ENCODE results near the gene SCFD1. TPM values are rescaled to one million over a fixed set of nuclear protein-coding genes. Genes with fewer than 3 reads are reported as not detected.

SCFD1 gene
- total RNA-seq, 1 donor from 2014 or later, result 34.8 TPM

DNA sequence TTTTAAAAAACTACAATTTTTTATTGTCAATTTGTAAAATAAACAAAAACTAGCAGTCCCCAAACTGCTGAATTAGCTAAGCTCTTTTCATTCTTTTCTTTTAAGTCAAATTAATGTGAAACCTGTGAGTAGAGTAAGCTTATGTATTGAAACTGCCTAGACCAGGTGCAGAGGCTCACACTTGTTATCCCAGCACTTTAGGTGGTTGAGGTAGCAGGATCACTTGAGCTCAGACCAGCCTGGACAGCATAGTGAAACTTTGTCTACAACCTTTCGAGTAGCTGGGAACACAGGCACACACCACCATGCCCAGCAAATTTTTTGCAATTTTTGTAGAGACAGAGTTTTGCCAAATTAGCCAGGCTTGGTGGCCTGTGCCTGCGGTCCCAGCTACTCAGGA lies 26.4 kb downstream of the SCFD1 start:
- H3K27me3 ChIP-seq (ENCODE audit: low read depth), result no peaks in the 10 kb centered on the region
- H3K36me3 ChIP-seq, result peaks cover 70% of the 10 kb centered on the region
- intact Hi-C loops (cut with micrococcal nuclease), result no loop called here
- H3K4me3 ChIP-seq, result no peak overlapping the region
- H3K9me3 ChIP-seq (replicated peaks), result peaks cover 20% of the 10 kb centered on the region
- TF ChIP-seq CTCF (IDR thresholded peaks at IDR 0.05; ENCODE audit: borderline replicate concordance), result no peak
- H3K4me1 ChIP-seq, result no peaks in the 10 kb centered on the region
- H3K27ac ChIP-seq (replicated peaks), result no peak overlapping the region
- DNase-seq, result no peak

- Histone ChIP-seq H3K9me3 (replicated peaks) (no peaks in the 10 kb centered on the region), H3K36me3 (peaks cover 64% of the 10 kb centered on the region), H3K27ac (replicated peaks) (no peak overlapping the region), H3K4me1 (no peaks in the 10 kb centered on the region), H3K4me3 (no peak overlapping the region), H3K27me3 (ENCODE audit: low read depth) (no peaks in the 10 kb centered on the region)
- no peak for TF ChIP-seq CTCF (IDR thresholded peaks at IDR 0.05; ENCODE audit: borderline replicate concordance)
- intact Hi-C loops (cut with micrococcal nuclease), result no loop called here
- no peak for DNase-seq
Measured at GRCh38 chr14:30651937-30652336, 29.8 kb downstream of the SCFD1 start.

GRCh38 chr14:30655124-30655523 lies 33.0 kb downstream of the SCFD1 start:
- no peaks in the 10 kb centered on the region for H3K27me3 ChIP-seq (ENCODE audit: low read depth)
- H3K36me3 ChIP-seq, result peaks cover 74% of the 10 kb centered on the region
- intact Hi-C loops (cut with micrococcal nuclease), result no loop called here
- no peak for DNase-seq
- no peak for TF ChIP-seq CTCF (IDR thresholded peaks at IDR 0.05; ENCODE audit: borderline replicate concordance)
- no peak overlapping the region for H3K4me3 ChIP-seq
- H3K9me3 ChIP-seq (replicated peaks), result no peaks in the 10 kb centered on the region
- H3K27ac ChIP-seq (replicated peaks), result no peak overlapping the region
- H3K4me1 ChIP-seq, result no peaks in the 10 kb centered on the region

GRCh38 chr14:30655658-30656057 lies 33.5 kb downstream of the SCFD1 start:
- intact Hi-C loops (cut with micrococcal nuclease), result no loop called here
- H3K36me3 ChIP-seq, result peaks cover 74% of the 10 kb centered on the region
- TF ChIP-seq CTCF (IDR thresholded peaks at IDR 0.05; ENCODE audit: borderline replicate concordance), result no peak

DNA sequence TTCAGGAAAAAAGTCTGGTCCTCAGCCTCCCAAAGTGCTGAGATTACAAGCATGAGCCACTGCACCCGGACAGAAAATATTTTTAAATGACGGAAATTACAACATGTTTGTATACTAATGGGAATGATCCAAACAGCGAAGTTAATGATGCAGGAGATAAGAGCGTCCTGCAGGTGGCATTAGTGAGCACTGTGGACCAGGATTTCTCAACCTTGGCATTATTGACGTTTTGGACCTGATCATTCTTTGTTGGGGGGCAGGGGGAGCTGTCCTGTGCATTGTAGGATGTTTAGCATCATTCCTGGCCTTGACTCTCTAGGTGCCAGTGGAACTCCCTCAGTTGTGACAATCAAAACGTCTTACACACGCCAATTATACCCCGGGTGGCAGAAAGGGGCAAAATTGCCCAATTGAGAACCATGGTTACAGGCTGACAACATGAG lies 34.1 kb downstream of the SCFD1 start:
- Histone ChIP-seq H3K4me3 (no peak overlapping the region), H3K36me3 (peaks cover 74% of the 10 kb centered on the region), H3K27ac (replicated peaks) (no peak overlapping the region), H3K27me3 (ENCODE audit: low read depth) (no peaks in the 10 kb centered on the region), H3K4me1 (no peaks in the 10 kb centered on the region), H3K9me3 (replicated peaks) (no peaks in the 10 kb centered on the region)
- peak; percentile 71 for TF ChIP-seq CTCF (IDR thresholded peaks at IDR 0.05; ENCODE audit: borderline replicate concordance)
- intact Hi-C loops (cut with micrococcal nuclease), result no loop called here
- DNase-seq, result no peak

More at GRCh38 chr14:30655658-30656057, 33.5 kb downstream of the SCFD1 start:
- DNase-seq, result no peak
- Histone ChIP-seq H3K9me3 (replicated peaks) (no peaks in the 10 kb centered on the region), H3K4me3 (no peak overlapping the region), H3K27me3 (ENCODE audit: low read depth) (no peaks in the 10 kb centered on the region), H3K4me1 (no peaks in the 10 kb centered on the region), H3K27ac (replicated peaks) (no peak overlapping the region)

DNA sequence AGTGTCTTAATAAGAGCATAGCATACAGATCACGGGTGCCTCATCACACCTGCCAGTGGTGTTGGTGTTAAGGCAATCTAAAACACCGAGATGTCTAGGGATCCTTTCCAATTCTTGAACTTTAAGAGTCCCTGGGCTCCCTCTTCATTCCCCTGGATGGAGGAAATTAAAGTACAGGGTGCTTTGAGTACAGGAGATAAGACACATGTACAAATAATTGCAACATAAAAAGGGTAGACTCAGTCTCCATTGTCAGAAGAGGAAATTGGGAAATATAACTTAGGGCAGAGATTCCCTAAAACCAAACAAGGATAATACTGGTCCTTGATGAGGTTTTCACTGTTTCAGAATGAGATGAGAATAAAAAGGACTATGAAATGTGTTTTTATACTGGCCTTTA lies 34.9 kb downstream of the SCFD1 start:
- intact Hi-C loops (cut with micrococcal nuclease), result no loop called here
- peaks cover 66% of the 10 kb centered on the region for H3K36me3 ChIP-seq
- no peaks in the 10 kb centered on the region for H3K27me3 ChIP-seq (ENCODE audit: low read depth)
- no peak for TF ChIP-seq CTCF (IDR thresholded peaks at IDR 0.05; ENCODE audit: borderline replicate concordance)
- H3K4me1 ChIP-seq, result peaks cover 2% of the 10 kb centered on the region
- H3K27ac ChIP-seq (replicated peaks), result no peak overlapping the region
- no peak for DNase-seq
- no peak overlapping the region for H3K4me3 ChIP-seq
- no peaks in the 10 kb centered on the region for H3K9me3 ChIP-seq (replicated peaks)
